GM13976 (cell line): ENCODE results near the gene CDH23.

Experiments used
- DNase-seq: peaks from one replicate; pipeline ENCODE4 v3.0.0; 2012; ENCODE audit warnings: low spot score
- CTCF ChIP-seq: IDR thresholded peaks from 2 replicates; pipeline ENCODE4 v1.5.1; 2012; ENCODE audit warnings: borderline replicate concordance, mild to moderate bottlenecking; ENCODE audit not compliant: insufficient read depth; ENCODE audit errors: extremely low read depth, missing control alignments, control extremely low read depth
- in situ Hi-C: fragments of 300-500 bp; cut with MboI; formaldehyde crosslinking; loops from one replicate; pipeline ENCODE4 v1.12.0; 2022; ENCODE audit warnings: low sequenced_read_pairs, mixed read lengths, inconsistent platforms; ENCODE audit not compliant: unreplicated experiment

CDH23 gene

DNA sequence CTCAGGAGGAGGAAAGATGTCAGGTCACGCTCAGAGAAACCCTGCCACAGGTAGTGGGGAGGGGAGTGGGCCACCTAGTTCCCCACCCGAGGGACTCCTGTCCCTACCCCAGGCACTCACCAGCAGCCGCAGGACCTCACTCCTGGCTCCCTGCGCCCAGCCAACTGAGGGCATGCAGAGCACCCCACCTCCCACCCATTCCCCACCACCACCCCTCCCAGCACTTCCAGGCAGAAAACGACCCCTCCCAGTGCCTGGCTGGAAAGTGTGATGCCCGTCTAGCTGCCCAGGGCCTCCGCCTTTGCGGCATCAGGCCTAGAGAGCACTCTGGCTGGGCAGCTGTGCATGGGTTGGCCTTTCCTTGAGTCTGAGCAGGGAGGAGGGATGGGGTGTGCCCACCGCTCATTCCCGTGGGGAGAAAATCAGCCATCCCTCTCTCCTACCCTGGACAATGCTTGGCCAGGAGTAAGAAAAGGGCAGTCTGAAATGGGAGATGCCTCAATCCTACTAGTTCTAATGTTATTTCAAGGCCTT is 321.5 kb downstream of the CDH23 start:
- TF ChIP-seq CTCF: no peak
- no peak for DNase-seq
- in situ Hi-C loops: no loop called here

DNA sequence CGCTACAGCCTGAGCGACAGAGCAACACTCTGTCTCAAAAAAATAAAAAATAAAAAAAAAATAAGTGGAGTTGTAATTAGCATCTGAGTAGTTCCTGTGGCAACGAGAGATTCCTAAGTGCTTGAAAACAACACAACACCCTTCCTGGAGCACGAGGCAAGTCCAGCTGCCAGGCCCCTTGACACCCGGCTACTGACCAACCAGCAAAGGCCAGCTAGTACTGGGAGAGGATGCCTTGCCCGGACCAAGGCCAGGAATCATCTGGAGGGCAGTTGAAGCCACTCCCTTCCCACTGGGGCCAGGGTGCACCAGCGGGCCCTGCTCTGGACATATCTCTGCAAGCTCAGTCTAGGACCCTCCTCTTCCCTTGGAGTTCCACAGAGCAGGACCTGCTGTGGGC is 322.3 kb downstream of the CDH23 start:
- no peak for DNase-seq
- in situ Hi-C loops: no loop called here
- no peak for TF ChIP-seq CTCF

DNA sequence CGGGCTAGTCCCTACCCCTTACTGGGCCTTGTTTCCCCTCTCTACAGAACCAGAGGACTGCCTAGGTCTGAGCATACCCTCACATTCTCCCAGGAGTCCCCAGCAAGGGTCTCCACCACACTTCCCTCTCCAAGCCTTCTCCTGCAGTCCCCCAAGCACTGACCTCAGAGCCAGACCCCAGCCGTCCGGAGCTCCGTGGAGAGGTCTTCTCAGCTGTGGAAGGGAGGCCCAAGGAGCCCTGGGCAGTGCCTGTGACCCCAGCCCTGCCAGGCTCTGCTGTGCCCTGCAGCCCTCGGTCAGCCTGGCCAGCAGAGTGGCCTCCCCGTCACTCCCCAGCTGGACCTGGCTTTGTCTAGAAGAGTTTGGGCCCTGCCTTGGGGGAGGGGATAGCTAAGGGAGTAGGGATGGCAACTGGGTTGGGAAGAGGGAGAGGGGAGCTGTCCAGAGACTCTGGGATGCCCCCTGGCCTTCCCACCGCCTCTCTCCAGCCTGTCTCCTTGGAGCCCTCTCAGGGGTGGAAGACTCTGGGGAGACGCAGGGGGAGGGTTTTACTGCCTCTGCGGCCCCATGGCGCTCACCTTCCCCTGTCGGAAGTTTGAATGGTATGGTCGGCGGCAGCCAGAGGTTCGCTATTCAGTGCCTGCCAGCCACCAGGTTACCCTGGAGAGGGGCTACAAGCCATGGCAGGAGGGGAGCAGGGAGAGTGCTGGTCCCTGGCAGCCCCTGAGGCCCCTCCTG is 322.9 kb downstream of the CDH23 start, which contains the start of gene C10orf105:
C10orf105 (minus strand) TSS at position 315 of the 738 bp plus-strand sequence. CDS start 3,441 bp downstream, outside the sequence.
- DNase-seq: no peak
- no peak for TF ChIP-seq CTCF
- in situ Hi-C loops: no loop called here

- DNase-seq: no peak
- in situ Hi-C loops: no loop called here
- TF ChIP-seq CTCF: no peak
These were observed 323.6 kb downstream of the CDH23 start for GRCh38 chr10:71720288-71720687.

DNA sequence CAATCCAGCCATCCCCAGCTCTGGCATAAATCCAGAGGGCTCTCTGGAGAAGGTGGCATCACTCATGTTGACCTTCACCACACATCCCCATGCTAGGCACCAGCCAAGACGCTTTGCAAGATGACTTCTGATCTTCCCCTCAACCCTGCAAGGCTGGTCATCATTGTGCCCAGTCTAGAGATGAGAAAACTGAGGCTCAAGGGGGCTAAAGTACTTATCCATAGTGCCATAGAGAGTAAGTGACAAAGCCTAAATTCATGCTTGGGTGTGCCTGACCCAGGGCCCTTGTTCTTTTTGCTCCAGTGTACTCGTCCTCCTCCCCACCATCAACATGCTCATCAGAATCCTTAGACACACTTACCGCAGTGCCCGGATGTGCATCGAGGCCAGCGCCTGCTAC is 324.6 kb downstream of the CDH23 start:
- in situ Hi-C loops: no loop called here
- DNase-seq: no peak
- no peak for TF ChIP-seq CTCF

DNA sequence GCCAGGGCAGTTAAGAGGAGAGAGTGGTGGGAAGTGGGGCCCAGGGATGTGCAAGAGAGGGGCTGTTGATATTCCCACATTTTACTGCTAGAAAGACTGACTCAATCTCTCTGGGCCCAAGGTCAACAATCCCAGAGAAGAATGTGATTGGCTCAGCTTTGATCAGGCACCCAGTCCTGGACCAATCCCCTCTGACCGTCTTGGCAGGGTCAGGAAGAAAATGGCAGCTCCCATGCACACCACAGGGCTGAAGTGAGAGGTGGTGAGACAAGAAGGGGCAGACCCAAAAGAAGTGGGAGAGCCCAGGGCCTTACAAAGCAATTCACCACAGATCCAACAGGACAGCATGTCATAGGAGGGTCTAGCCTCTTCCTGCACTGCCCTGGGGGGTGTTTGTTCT is 326.1 kb downstream of the CDH23 start:
- no peak for TF ChIP-seq CTCF
- in situ Hi-C loops: no loop called here
- no peak for DNase-seq
